Activated naive CD4-positive, alpha-beta T cell treated with anti-CD3 and anti-CD28 coated beads for 36 hours (primary cell): Measurements from ENCODE around the gene NFE2. TPM values are rescaled to one million over a fixed set of nuclear protein-coding genes. Genes with fewer than 3 reads are reported as not detected.

Source experiments
- CTCF ChIA-PET: fragments of 350-600 bp; sonication (Branson Sonifier 250); formaldehyde crosslinking; loops from one replicate; lab custom pipeline; 2021; ENCODE audit warnings: antibody characterized with exemption; lab: Charles Lee
- DNase-seq: peaks from one replicate; pipeline ENCODE4 v3.0.0-alpha.2; 2020
- H3K27ac Mint-ChIP-seq: one replicate; pipeline ENCODE4 v1.8.0; 2021; ENCODE audit warnings: mild to moderate bottlenecking, mixed read lengths
- H3K27me3 Mint-ChIP-seq: one replicate; pipeline ENCODE4 v1.8.0; 2021; ENCODE audit warnings: low read depth, mixed read lengths
- H3K36me3 Mint-ChIP-seq: one replicate; pipeline ENCODE4 v1.8.0; 2021; ENCODE audit warnings: low read depth, mixed read lengths
- H3K4me1 Mint-ChIP-seq: one replicate; pipeline ENCODE4 v1.8.0; 2021; ENCODE audit warnings: low read depth, mixed read lengths
- H3K4me3 Mint-ChIP-seq: one replicate; pipeline ENCODE4 v1.8.0; 2021; ENCODE audit warnings: mild to moderate bottlenecking, moderate library complexity, mixed read lengths
- H3K9me3 Mint-ChIP-seq: one replicate; pipeline ENCODE4 v1.8.0; 2021; ENCODE audit warnings: mixed read lengths
- intact Hi-C: fragments of 100-400 bp; cut with micrococcal nuclease; formaldehyde crosslinking; loops from one replicate; pipeline ENCODE4 v1.15.1; 2023
- total RNA-seq, 2 experiments: library from RNA; stranded (reverse); gene quantifications; one replicate each; pipeline ENCODE4 v1.2.3, GENCODE V29; 2021

Gene NFE2
- total RNA-seq, 2 experiments from 2014 or later = not detected

GRCh38 chr12:54303640-54304039, 2.8 kb upstream of the NFE2 start:
- H3K36me3 Mint-ChIP-seq = no peaks in the 10 kb centered on the region
- no peaks in the 10 kb centered on the region for H3K9me3 Mint-ChIP-seq
- CTCF ChIA-PET = no interaction called here
- intact Hi-C loops = no loop called here
- no peak overlapping the region for H3K4me3 Mint-ChIP-seq
- H3K27ac Mint-ChIP-seq = no peak overlapping the region
- H3K4me1 Mint-ChIP-seq = peaks cover 12% of the 10 kb centered on the region
- DNase-seq = no peak
- H3K27me3 Mint-ChIP-seq = peaks cover 54% of the 10 kb centered on the region

GRCh38 chr12:54301428-54302048, 723 bp upstream of the NFE2 start:
- intact Hi-C loops = no loop called here
- Mint-ChIP-seq H3K4me3 (no peak overlapping the region), H3K27me3 (peaks cover 51% of the 10 kb centered on the region), H3K36me3 (no peaks in the 10 kb centered on the region), H3K4me1 (peaks cover 8% of the 10 kb centered on the region), H3K9me3 (no peaks in the 10 kb centered on the region), H3K27ac (no peak overlapping the region)
- CTCF ChIA-PET = interaction anchor here (1.0 to 1.1 kb wide), 2 partner anchors 9 to 23 kb away, joined by 4 read pairs; partner anchors contain the start of gene COPZ1
- DNase-seq = no peak

GRCh38 chr12:54300225-54300731, 537 bp downstream of the NFE2 start:
- CTCF ChIA-PET = interaction anchor here (0.8 to 11.2 kb wide), 7 partner anchors 9 to 99 kb away, joined by 3 to 86 read pairs (median 5); partner anchors contain the start of gene COPZ1
- Mint-ChIP-seq H3K27me3 (peaks cover 51% of the 10 kb centered on the region), H3K4me3 (no peak overlapping the region)

GRCh38 chr12:54299515-54300224, 1.1 kb downstream of the NFE2 start:
- Mint-ChIP-seq H3K9me3 (no peaks in the 10 kb centered on the region), H3K27me3 (peaks cover 47% of the 10 kb centered on the region)
- intact Hi-C loops = no loop called here

More at GRCh38 chr12:54300225-54300731, 537 bp downstream of the NFE2 start:
- intact Hi-C loops = no loop called here
- H3K4me1 Mint-ChIP-seq = peaks cover 8% of the 10 kb centered on the region
- no peak for DNase-seq
- no peaks in the 10 kb centered on the region for H3K9me3 Mint-ChIP-seq
- H3K36me3 Mint-ChIP-seq = no peaks in the 10 kb centered on the region
- H3K27ac Mint-ChIP-seq = no peak overlapping the region

GRCh38 chr12:54298904-54299303, 1.9 kb downstream of the NFE2 start:
- H3K27ac Mint-ChIP-seq = no peak overlapping the region
- H3K9me3 Mint-ChIP-seq = no peaks in the 10 kb centered on the region
- H3K4me1 Mint-ChIP-seq = peaks cover 8% of the 10 kb centered on the region
- peaks cover 42% of the 10 kb centered on the region for H3K27me3 Mint-ChIP-seq
- H3K36me3 Mint-ChIP-seq = no peaks in the 10 kb centered on the region
- no peak for DNase-seq
- CTCF ChIA-PET = interaction anchor here (0.8 to 11.2 kb wide), 8 partner anchors 10 to 101 kb away, joined by 3 to 86 read pairs (median 4); partner anchors contain the start of gene COPZ1
- H3K4me3 Mint-ChIP-seq = no peak overlapping the region
- intact Hi-C loops = no loop called here

More at GRCh38 chr12:54299515-54300224, 1.1 kb downstream of the NFE2 start:
- H3K4me1 Mint-ChIP-seq = peaks cover 8% of the 10 kb centered on the region
- H3K27ac Mint-ChIP-seq = no peak overlapping the region
- H3K4me3 Mint-ChIP-seq = no peak overlapping the region
- no peaks in the 10 kb centered on the region for H3K36me3 Mint-ChIP-seq
- CTCF ChIA-PET = interaction anchor here (0.8 to 11.2 kb wide), 7 partner anchors 9 to 100 kb away, joined by 3 to 86 read pairs (median 5); no protein-coding TSS in a partner anchor
- no peak for DNase-seq

- no peak for DNase-seq
- H3K27ac Mint-ChIP-seq = no peak overlapping the region
- intact Hi-C loops = no loop called here
- H3K9me3 Mint-ChIP-seq = no peaks in the 10 kb centered on the region
- no peaks in the 10 kb centered on the region for H3K36me3 Mint-ChIP-seq
- no peak overlapping the region for H3K4me3 Mint-ChIP-seq
- CTCF ChIA-PET = interaction anchor here (0.6 to 11.2 kb wide), 12 partner anchors 24 to 96 kb away, joined by 3 to 117 read pairs (median 6); partner anchors contain the start of gene COPZ1
- H3K27me3 Mint-ChIP-seq = peaks cover 25% of the 10 kb centered on the region
- peaks cover 8% of the 10 kb centered on the region for H3K4me1 Mint-ChIP-seq
These were observed 4.3 kb downstream of the NFE2 start for GRCh38 chr12:54296393-54297099.

- CTCF ChIA-PET = interaction anchor here (0.5 to 11.2 kb wide), 24 partner anchors 11 to 115 kb away, joined by 3 to 117 read pairs (median 4); partner anchors contain the start of gene COPZ1
- intact Hi-C loops = loop anchor here (1.0 kb wide), 3 partner anchors 64 to 84 kb away; no protein-coding TSS in a partner anchor
- no peaks in the 10 kb centered on the region for H3K9me3 Mint-ChIP-seq
- H3K27me3 Mint-ChIP-seq = peaks cover 14% of the 10 kb centered on the region
- no peak overlapping the region for H3K4me3 Mint-ChIP-seq
- no peak for DNase-seq
- peaks cover 1% of the 10 kb centered on the region for H3K4me1 Mint-ChIP-seq
- H3K36me3 Mint-ChIP-seq = no peaks in the 10 kb centered on the region
- H3K27ac Mint-ChIP-seq = no peak overlapping the region
These were observed 5.8 kb downstream of the NFE2 start for GRCh38 chr12:54294953-54295566.

GRCh38 chr12:54294152-54294952, 6.5 kb downstream of the NFE2 start:
- Mint-ChIP-seq H3K9me3 (no peaks in the 10 kb centered on the region), H3K4me3 (no peak overlapping the region), H3K36me3 (no peaks in the 10 kb centered on the region), H3K27me3 (peaks cover 7% of the 10 kb centered on the region), H3K4me1 (no peaks in the 10 kb centered on the region), H3K27ac (no peak overlapping the region)
- intact Hi-C loops = loop anchor here (1.0 kb wide), 3 partner anchors 65 to 85 kb away; no protein-coding TSS in a partner anchor
- DNase-seq = peak; percentile 82
- CTCF ChIA-PET = interaction anchor here (0.5 to 11.2 kb wide), 38 partner anchors 10 to 175 kb away, joined by 3 to 117 read pairs (median 4); partner anchors contain the start of gene COPZ1

GRCh38 chr12:54292931-54293241, 7.9 kb downstream of the NFE2 start:
- Mint-ChIP-seq H3K27ac (no peak overlapping the region), H3K27me3 (no peaks in the 10 kb centered on the region), H3K4me1 (no peaks in the 10 kb centered on the region), H3K9me3 (no peaks in the 10 kb centered on the region), H3K36me3 (no peaks in the 10 kb centered on the region), H3K4me3 (no peak overlapping the region)
- no peak for DNase-seq
- CTCF ChIA-PET = interaction anchor here (1.0 to 11.2 kb wide), 21 partner anchors 9 to 107 kb away, joined by 3 to 117 read pairs (median 5); partner anchors contain the start of gene COPZ1
- intact Hi-C loops = no loop called here

GRCh38 chr12:54292083-54292930, 8.5 kb downstream of the NFE2 start:
- Mint-ChIP-seq H3K36me3 (no peaks in the 10 kb centered on the region), H3K9me3 (no peaks in the 10 kb centered on the region), H3K27me3 (no peaks in the 10 kb centered on the region), H3K4me3 (no peak overlapping the region), H3K27ac (no peak overlapping the region), H3K4me1 (no peaks in the 10 kb centered on the region)
- DNase-seq = no peak
- CTCF ChIA-PET = interaction anchor here (1.0 to 11.2 kb wide), 16 partner anchors 10 to 108 kb away, joined by 3 to 117 read pairs (median 7); partner anchors contain the start of gene COPZ1
- intact Hi-C loops = no loop called here
